Measurements from ENCODE around the gene OR6J1. TPM values are rescaled to one million over a fixed set of nuclear protein-coding genes. Genes with fewer than 3 reads are reported as not detected.

OR6J1 gene
- total and polyA plus RNA-seq, 10 donors, result not detected

DNA sequence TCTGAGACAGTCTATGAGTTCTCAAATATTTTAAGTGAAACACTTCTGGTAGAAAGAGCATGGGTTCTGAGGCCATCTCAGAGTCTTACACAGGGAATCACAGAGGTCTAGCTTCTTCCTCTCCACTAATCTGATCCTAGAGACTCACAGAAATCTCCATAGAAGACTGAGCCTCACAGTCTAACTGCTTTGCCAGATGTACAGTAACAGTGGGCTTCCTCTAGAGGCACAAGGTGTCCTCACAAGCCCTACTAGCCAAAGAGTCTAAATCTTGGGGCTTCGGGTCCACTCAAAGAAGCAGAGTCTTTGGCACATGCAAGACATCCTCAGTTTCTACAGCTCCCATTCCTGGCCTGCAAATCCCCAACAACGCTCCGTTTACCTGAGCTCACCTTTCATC is 14.1 kb downstream of the OR6J1 start:
- no peak for DNase-seq
- H3K27ac ChIP-seq, result peak overlapping the region in 3 of 8 donors; percentile 17 to 22 (median 21)
- WGBS, 5 donors, result 94 to 98% (median 97%) methylated on average over 3 of the region's 3 CpGs
- peaks cover 0 to 20% (median 5%) of the 10 kb centered on the region in 8 donors for H3K9me3 ChIP-seq
- intact Hi-C loops (cut with DNase I; ENCODE audit: low total_unique reads), result no loop called here
- H3K27me3 ChIP-seq (replicated peaks in 1 of 7), result no peaks in the 10 kb centered on the region
- no peaks in the 10 kb centered on the region for H3K4me1 ChIP-seq
- TF ChIP-seq, protein P1, sequence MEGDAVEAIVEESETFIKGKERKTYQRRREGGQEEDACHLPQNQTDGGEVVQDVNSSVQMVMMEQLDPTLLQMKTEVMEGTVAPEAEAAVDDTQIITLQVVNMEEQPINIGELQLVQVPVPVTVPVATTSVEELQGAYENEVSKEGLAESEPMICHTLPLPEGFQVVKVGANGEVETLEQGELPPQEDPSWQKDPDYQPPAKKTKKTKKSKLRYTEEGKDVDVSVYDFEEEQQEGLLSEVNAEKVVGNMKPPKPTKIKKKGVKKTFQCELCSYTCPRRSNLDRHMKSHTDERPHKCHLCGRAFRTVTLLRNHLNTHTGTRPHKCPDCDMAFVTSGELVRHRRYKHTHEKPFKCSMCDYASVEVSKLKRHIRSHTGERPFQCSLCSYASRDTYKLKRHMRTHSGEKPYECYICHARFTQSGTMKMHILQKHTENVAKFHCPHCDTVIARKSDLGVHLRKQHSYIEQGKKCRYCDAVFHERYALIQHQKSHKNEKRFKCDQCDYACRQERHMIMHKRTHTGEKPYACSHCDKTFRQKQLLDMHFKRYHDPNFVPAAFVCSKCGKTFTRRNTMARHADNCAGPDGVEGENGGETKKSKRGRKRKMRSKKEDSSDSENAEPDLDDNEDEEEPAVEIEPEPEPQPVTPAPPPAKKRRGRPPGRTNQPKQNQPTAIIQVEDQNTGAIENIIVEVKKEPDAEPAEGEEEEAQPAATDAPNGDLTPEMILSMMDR (IDR thresholded peaks at IDR 0.05 in 8 of 11, conservative IDR thresholded peaks at IDR 0.05 in 3 of 11), result no peak
- TF ChIP-seq POLR2A (IDR thresholded peaks at IDR 0.05), result no peak
- TF ChIP-seq POLR2AphosphoS5 (IDR thresholded peaks at IDR 0.05), result no peak
- no peak overlapping the region for H3K4me3 ChIP-seq
- H3K36me3 ChIP-seq, result no peaks in the 10 kb centered on the region

DNA sequence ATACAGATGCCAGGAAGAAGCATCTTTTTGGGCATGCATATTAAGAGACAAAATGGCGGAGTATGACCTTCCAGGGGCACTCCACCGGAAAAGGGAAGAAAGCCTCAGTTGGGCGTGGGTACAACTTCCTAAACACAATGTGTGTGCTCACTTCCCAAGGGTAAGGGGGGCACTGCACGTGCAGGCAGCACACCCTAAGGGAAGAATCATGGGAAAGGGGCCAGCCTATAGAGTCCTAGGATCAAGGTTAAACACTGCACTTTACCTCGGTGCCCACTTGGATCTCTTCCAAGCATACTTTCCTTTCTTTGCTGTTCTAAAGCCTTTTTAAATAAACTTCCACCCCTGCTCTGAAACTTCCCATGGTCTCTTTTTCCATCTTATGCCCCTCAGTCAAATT is 14.8 kb downstream of the OR6J1 start:
- H3K9me3 ChIP-seq, result peaks cover 0 to 20% (median 5%) of the 10 kb centered on the region in 8 donors
- 46 to 78% (median 58%) methylated on average over 5 of the region's 5 CpGs for WGBS, 5 donors
- H3K27me3 ChIP-seq (replicated peaks in 1 of 7), result no peaks in the 10 kb centered on the region
- no peaks in the 10 kb centered on the region for H3K36me3 ChIP-seq
- DNase-seq, result no peak
- TF ChIP-seq, protein P1 (IDR thresholded peaks at IDR 0.05 in 8 of 11, conservative IDR thresholded peaks at IDR 0.05 in 3 of 11), result no peak
- no peak for TF ChIP-seq POLR2A (IDR thresholded peaks at IDR 0.05)
- peak in 1 of 3 donors; percentile 23 for TF ChIP-seq POLR2AphosphoS5 (IDR thresholded peaks at IDR 0.05)
- H3K4me3 ChIP-seq, result no peak overlapping the region
- no peaks in the 10 kb centered on the region for H3K4me1 ChIP-seq
- intact Hi-C loops (cut with DNase I; ENCODE audit: low total_unique reads), result no loop called here
- H3K27ac ChIP-seq, result peak overlapping the region in 3 of 8 donors; percentile 17 to 22 (median 21)

DNA sequence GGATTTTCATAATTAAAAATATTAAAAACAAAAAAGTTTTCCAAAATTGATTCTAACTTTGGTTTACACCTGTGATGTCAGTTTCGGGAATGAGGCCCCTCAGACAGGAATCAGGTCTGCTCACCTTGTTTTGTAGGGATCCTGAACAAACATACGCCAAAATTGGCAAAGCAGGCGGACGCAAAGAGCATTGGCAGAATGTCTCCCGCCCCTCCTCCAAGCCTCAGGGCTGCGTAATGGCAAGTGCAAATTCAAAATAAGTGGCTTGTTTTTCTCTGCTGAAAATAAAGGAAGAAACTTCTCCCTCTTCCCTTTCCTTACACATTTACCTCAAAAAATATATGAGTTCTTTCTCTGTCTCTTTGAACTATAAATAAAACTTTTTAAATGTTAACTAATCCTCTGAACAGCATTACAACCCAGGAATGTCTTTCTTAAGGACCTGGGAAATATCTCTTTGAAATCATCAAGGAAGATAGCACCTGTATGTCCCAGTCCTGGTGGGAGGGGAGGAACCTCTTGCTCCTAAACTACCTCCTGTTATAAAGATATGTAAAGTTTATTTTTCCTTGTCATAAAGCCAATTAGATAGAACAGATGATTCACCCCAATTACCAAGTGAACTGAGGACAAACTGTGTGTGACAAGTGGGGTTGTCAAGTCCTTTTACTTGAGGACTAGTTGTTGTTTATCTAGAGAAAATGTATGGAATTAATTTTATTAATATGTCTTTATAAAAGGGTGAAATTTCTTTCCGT is 16.5 kb downstream of the OR6J1 start:
- WGBS, 5 donors, result 82 to 94% (median 92%) methylated on average over 7 of the region's 7 CpGs
- Histone ChIP-seq H3K9me3 (peaks cover 0 to 20% (median 5%) of the 10 kb centered on the region in 8 donors), H3K27ac (no peak overlapping the region), H3K4me1 (peaks cover 0 to 5% (median 0%) of the 10 kb centered on the region in 6 donors), H3K4me3 (no peak overlapping the region), H3K27me3 (replicated peaks in 1 of 7) (no peaks in the 10 kb centered on the region), H3K36me3 (no peaks in the 10 kb centered on the region)
- intact Hi-C loops (cut with DNase I; ENCODE audit: low total_unique reads), result no loop called here
- TF ChIP-seq POLR2AphosphoS5 (IDR thresholded peaks at IDR 0.05) (no peak), POLR2A (IDR thresholded peaks at IDR 0.05) (no peak)
- TF ChIP-seq, protein P1 (IDR thresholded peaks at IDR 0.05 in 8 of 11, conservative IDR thresholded peaks at IDR 0.05 in 3 of 11), result no peak
- no peak for DNase-seq

DNA sequence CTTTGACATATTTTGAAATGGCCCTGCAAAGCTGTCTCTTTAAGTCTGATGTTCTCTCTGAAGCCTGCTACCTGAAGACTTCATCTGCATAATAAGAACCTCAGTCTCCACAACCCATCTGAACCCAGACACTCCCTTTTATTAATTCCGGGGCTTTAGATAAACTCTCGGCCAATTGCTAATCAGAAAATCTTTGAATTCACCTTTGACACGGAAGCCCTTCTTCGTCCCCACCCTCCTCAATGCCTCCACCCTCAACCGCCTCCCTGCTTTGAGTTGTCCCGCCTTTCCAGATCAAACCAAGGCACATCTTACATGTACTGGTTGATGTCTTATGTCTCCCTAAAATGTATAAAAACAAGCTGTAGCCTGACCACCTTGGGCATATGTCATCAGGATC is 17.6 kb downstream of the OR6J1 start:
- peaks cover 0 to 16% (median 5%) of the 10 kb centered on the region in 8 donors for H3K9me3 ChIP-seq
- H3K4me1 ChIP-seq, result peaks cover 0 to 5% (median 0%) of the 10 kb centered on the region in 6 donors
- H3K36me3 ChIP-seq, result no peaks in the 10 kb centered on the region
- H3K27ac ChIP-seq, result no peak overlapping the region
- WGBS, 5 donors, result 88 to 95% (median 92%) methylated on average over 6 of the region's 6 CpGs
- no peak overlapping the region for H3K4me3 ChIP-seq
- intact Hi-C loops (cut with DNase I; ENCODE audit: low total_unique reads), result no loop called here
- TF ChIP-seq POLR2A (IDR thresholded peaks at IDR 0.05) (no peak), POLR2AphosphoS5 (IDR thresholded peaks at IDR 0.05) (no peak)
- TF ChIP-seq, protein P1 (IDR thresholded peaks at IDR 0.05 in 8 of 11, conservative IDR thresholded peaks at IDR 0.05 in 3 of 11), result no peak
- DNase-seq, result no peak
- no peaks in the 10 kb centered on the region for H3K27me3 ChIP-seq (replicated peaks in 1 of 7)

All from spleen (tissue), 11 donors.